GM21786 (cell line): Measurements from ENCODE around the gene GSC2.
A peak's percentile ranks its signal among the peaks of the same experiment; 100 is the strongest.

Experiments
- ATAC-seq: cut with Tn5 transposase; IDR thresholded peaks from one replicate; pipeline ENCODE4 v1.9.1; 2021; ENCODE audit not compliant: unreplicated experiment

Gene GSC2, protein sequence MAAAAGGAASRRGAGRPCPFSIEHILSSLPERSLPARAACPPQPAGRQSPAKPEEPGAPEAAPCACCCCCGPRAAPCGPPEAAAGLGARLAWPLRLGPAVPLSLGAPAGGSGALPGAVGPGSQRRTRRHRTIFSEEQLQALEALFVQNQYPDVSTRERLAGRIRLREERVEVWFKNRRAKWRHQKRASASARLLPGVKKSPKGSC

GRCh38 chr22:19149991-19150390 lies at the start of gene GSC2:
Gene GSC2 (minus strand): TSS chr22:19150292. CDS start chr22:19150283, 9 bp downstream.
- ATAC-seq, result no peak

DNA sequence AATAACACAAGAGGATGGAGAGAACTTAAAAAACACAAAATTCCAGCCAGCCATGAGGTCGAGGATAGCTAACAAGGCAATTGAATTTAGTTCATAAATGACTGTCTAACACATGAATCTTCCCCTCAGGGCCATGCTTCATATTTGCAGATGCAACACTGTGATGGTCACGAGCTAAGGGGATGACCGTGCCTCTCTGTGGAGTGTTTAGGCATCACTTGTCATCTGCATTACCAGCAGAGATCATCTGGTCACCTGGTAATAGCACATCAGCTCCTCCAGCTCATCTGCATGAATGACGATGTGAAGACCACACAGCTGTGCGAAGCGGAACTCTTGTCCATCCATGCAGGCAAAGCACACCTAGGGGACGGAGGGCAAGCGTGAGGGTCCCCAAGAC lies 49.4 kb upstream of the GSC2 start:
- no peak for ATAC-seq

DNA sequence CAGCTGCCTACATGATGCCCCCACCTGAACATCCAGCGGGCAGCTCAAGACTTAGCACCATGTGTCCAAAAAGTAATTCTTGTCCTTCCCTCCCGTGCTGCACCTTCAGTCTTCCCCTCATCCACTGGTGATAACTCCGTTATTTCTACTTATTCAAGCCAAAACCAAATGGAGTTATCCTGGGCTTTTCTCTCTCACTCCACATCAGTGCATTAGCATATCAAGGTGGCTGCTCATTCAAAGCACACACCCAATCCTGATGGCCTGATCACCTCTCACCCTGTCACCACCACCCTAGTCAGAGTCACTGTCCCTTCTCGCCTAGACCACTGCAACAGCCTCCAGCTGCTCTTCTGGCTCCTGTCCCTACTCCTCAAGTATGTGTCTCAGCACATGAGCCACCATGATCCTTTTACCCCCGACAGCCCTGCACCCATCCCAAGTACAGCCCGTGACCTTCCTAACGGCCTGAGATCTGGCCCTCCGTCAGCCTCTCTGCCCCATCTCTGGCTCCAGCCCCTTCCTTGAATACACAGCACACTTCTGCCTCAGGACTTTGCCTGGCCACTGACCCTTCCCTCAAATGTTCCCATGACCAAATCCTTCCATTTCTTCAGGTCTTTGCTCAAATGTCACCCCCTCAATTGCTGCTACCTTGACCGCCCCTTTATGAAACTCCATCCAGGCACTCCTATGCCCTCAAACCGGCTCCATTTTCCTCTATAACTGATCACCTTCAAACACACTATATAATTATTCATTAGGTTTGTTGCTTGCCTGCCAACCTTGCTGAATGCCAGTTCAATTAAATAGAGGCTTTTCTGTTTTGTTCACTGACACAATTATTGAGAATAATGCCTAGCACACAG lies 48.1 kb upstream of the GSC2 start:
- no peak for ATAC-seq

DNA sequence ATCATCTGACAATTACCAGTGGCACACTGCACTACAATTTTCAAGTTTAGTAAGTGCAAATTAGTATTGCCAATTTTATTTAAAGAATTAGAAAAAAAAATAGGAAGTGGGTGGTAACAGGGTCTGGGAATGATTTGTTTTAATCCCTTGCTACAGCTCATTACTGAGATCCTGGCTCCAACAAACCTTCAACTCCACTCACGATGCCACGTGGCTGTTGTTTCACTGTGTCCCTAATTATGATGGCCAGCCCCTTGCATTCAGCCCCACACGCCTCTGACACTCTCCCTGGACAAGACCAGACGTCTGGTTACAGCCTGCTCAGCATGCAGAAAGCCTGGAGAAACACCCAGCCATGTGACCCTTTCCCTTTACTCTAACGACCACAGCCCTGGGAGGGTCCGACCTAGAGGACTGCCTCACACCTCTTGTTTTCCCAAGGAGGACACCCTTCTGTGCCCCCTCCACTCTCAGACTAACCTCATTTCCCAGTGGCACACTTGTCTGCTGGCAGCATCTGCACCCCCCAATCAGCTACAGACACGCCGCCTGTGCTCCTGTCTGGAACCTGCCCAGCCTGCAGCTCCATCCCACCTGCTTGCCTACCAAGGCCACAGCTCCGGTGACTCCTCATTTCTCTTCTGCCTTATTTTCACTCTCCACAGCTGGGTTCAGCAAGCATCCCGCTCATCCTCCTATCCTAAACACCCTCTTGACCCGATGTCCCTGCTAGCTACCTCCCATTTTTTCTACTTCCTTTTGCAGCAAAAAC lies 46.9 kb upstream of the GSC2 start:
- no peak for ATAC-seq

DNA sequence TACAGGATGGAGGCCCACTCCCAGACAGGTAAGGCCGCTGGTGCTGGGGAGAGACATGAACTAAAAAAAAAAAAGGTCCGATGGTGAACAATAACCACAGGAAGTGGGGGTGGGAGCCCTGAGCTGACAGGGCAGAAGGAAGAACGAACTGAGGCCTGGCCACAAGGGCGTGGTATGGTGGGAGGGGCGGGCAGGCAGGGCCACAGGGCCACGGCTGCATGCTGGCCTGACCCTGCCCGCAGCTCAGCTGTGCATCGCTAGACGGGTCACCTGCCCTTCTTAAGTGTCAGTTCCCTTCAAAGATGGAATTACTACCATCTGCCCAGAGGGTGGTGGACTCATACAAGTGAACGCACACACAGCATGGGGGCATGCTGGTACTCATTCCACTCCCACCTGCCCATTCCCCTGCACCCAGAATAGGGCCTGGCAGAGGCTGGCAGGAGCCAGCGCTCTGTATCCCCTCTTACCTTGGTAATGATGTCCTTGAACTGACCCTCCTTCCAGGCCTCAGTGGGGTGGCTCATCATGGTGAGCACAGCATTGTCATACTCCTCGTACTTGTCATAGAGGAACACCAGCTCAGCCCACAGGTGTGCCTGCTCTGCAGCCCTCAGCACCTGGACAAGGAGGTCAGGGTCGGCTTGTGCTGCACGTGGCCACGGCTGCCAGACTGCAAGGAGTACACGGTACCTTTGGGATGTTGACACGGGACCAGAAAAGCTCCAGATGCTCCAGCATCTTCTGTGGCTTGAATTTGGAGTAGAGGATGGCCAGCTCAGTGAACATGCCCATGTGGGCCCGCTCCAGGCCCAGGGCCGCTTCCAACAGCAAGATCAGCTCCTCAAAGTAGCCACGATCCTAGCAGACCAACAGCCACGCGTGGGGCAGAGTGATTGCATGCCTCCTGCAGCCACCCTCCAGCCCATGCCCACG lies 46.0 kb upstream of the GSC2 start:
- no peak for ATAC-seq

DNA sequence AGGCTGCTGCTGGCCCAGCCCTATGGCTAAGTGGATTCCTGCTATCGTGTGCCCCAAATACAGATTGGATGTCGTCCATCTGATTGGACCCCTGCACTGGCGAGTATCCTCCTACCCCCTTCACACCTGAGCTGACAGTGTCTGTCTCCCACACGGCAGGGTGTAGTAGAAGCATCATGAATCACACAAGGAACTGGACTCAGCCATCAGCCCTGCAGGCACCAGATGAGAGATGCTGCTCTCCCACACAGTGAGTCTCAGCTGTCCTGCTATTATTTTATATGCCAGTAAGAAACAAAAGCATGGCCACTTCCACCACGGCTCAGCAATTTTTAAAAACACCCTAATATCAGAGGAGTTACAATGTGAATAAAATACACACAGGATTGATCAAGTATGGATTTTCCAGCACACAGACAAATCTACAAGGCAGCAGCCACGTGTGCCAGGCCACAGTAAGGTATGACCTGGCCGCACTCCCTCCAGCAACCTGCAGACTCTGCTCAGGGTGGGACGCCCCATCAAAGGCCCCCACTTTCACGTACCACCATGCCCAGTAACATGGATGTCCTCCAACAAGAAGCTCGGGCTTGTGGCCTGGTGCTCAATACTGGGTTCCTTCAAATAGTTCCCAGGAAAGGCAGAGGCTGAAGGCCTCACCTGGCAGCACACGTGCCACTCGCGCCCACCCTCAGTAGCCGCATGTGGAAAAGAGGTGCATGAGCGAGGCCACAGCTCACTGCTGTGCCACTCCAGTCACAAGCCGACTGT lies 44.9 kb upstream of the GSC2 start:
- ATAC-seq, result no peak

DNA sequence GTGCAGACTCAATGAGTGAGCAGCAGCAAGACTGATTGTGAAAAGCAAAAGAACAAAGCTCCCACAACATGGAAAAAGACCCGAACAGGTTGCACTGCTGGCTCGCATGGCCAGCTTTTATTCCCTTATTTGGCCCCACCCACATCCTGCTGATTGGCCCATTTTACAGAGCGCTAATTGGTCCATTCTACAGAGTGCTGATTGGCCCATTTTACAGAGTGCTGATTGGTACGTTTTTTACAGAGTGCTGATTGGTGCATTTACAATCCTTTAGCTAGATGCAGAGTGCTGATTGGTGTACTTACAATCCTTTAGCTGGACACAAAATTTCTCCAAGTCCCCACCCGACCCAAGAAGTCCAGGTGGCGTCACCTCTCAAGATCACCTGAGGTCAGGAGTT lies 43.8 kb upstream of the GSC2 start:
- no peak for ATAC-seq

DNA sequence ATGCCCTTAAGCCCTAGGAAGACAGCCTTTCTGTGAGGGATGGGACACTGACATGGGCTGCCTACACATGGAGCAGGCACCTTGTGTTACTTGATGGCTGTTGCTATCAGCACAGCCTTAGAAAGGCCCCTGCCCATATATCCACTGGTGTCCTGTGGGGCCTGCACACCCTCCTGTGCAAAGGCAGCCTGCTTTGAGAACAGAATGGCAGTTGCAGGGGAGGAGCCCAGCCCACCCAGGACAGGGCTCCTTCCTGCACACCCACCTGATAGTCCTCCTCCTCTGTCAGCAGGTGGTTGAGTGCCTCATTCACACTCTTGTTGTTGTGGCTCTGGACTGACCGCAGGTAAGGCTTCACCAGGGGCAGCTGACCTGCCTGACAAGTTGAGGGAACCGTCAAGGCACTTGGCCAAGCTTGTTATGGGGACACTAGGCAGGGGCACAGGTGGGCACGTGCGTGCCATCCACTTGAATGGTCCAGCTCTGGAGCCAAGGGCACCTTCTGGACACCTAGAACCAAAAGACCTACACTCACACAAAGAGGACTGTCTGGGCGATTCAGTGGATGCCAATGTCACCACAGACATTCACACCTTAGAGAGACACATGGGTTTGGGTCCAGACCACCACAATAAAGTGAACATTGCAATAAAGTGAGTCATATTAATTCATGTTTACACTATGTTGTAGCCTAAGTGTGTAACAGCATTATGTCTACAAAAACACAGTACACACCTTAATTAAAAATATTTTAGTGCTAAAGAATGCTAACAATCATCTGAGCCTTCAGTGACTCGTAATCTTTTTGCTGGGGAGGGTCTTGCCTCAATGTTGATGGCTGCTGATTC lies 37.8 kb upstream of the GSC2 start:
- no peak for ATAC-seq

GRCh38 chr22:19184276-19184997 lies 34.3 kb upstream of the GSC2 start:
- no peak for ATAC-seq

DNA sequence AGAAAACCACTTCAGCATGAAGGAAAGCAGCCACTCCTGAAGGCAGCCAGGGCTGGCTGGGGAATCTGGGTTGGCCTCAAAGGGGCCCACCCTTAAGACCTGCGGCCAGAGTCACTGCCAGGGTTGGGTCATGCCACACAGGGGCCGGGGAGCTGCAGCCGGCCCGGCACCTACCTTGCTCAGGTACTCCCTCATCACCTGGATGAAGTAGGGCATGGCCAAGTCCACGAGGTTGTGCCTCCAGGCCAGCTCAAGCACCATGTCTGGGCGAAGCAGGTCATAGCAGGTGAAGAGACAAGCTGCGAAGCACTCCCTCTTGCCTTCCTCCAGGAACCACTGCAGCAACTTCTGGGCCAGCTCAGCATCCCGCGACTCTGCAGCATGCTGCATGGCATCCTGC lies 33.1 kb upstream of the GSC2 start:
- ATAC-seq, result no peak

- no peak for ATAC-seq
Measured at GRCh38 chr22:19182472-19183157, 32.5 kb upstream of the GSC2 start.

GRCh38 chr22:19181786-19182471 lies 31.8 kb upstream of the GSC2 start:
- ATAC-seq, result no peak

- ATAC-seq, result no peak
Measured at GRCh38 chr22:19180740-19181410, 30.8 kb upstream of the GSC2 start.

DNA sequence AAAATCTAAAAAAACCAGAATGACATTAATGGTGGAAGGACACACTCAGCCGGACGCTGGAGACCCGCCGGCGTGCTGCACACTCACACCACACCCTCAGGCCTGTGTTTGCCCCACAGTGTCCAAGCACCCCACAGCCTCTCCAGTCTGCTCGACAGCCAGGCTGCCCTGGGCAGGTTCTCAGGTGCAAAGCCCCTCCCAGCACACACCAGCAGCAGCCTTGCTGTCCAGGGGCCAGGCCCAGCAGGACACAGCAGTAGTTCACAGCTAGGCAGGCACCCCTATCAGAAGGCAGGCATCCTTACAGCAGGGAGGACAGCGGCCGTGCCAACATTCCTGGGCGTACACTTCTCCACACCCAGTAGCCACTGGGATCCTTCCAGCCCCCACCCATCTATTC lies 30.1 kb upstream of the GSC2 start:
- ATAC-seq, result no peak

DNA sequence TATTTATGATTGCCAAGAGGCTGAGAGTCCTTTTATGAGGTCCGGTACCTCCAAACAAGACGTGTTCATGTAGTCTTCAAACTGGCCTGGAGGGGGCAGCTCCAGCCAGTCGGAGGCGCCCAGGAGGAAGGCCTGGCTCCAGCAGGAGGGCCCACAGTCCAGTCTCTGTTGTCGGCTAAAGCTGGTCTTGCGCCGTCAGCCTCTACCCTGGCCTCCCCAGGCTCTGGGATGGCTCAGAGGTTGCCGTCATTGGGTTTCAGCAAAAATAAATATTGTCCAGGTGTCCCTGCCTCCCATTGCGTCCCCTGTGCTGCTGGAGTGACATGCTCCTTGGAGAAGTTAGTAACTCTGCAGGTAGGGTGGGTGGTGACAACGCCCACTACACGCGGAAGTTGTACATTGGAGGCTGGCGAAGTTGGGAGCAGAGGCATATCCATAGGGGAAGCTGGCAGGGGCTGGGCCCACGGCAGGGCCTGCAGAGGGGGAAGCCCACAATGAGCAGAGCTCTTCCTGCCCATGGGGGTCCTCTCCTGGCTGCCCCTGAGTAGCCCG lies 29.5 kb upstream of the GSC2 start:
- peak; percentile 39 for ATAC-seq
